ENCODE results near the gene ERBB4.

The ERBB4 gene

GRCh38 chr2:212364112-212364985, 174.3 kb downstream of the ERBB4 start:
- no peak for DNase-seq (ENCODE audit: low spot score)

- DNase-seq (ENCODE audit: low spot score), result no peak
These were observed 177.3 kb downstream of the ERBB4 start for GRCh38 chr2:212361174-212361756.

- DNase-seq (ENCODE audit: low spot score), result no peak
These were observed 178.5 kb downstream of the ERBB4 start for GRCh38 chr2:212360068-212360460.

GRCh38 chr2:212359425-212360067, 179.1 kb downstream of the ERBB4 start:
- DNase-seq (ENCODE audit: low spot score), result no peak

- DNase-seq (ENCODE audit: low spot score), result no peak
These were observed 181.0 kb downstream of the ERBB4 start for GRCh38 chr2:212357606-212358005.

GRCh38 chr2:212354382-212354781, 184.2 kb downstream of the ERBB4 start:
- DNase-seq (ENCODE audit: low spot score), result no peak

GRCh38 chr2:212348501-212348900, 190.1 kb downstream of the ERBB4 start:
- no peak for DNase-seq (ENCODE audit: low spot score)

- no peak for DNase-seq (ENCODE audit: low spot score)
These were observed 191.7 kb downstream of the ERBB4 start for GRCh38 chr2:212346865-212347264.

GRCh38 chr2:212345966-212346365, 192.6 kb downstream of the ERBB4 start:
- no peak for DNase-seq (ENCODE audit: low spot score)

GRCh38 chr2:212344131-212344530, 194.5 kb downstream of the ERBB4 start:
- no peak for DNase-seq (ENCODE audit: low spot score)

- DNase-seq (ENCODE audit: low spot score), result no peak
These were observed 195.4 kb downstream of the ERBB4 start for GRCh38 chr2:212343167-212343566.

- DNase-seq (ENCODE audit: low spot score), result no peak
These were observed 200.9 kb downstream of the ERBB4 start for GRCh38 chr2:212337486-212338343.

GRCh38 chr2:212337036-212337435, 201.6 kb downstream of the ERBB4 start:
- no peak for DNase-seq (ENCODE audit: low spot score)

- DNase-seq (ENCODE audit: low spot score), result no peak
These were observed 208.3 kb downstream of the ERBB4 start for GRCh38 chr2:212330263-212330662.

- no peak for DNase-seq (ENCODE audit: low spot score)
These were observed 209.7 kb downstream of the ERBB4 start for GRCh38 chr2:212328712-212329496.

GRCh38 chr2:212328136-212328535, 210.5 kb downstream of the ERBB4 start:
- no peak for DNase-seq (ENCODE audit: low spot score)

- no peak for DNase-seq (ENCODE audit: low spot score)
These were observed 211.3 kb downstream of the ERBB4 start for GRCh38 chr2:212327171-212327809.

- DNase-seq (ENCODE audit: low spot score), result no peak
These were observed 220.0 kb downstream of the ERBB4 start for GRCh38 chr2:212318636-212319035.

GRCh38 chr2:212314680-212315079, 223.9 kb downstream of the ERBB4 start:
- DNase-seq (ENCODE audit: low spot score), result no peak

- no peak for DNase-seq (ENCODE audit: low spot score)
These were observed 226.7 kb downstream of the ERBB4 start for GRCh38 chr2:212311807-212312404.
